Fibroblast of lung (primary cell): ENCODE measurements around the gene TRMT61A. TPM values are rescaled to one million over a fixed set of nuclear protein-coding genes. Genes with fewer than 3 reads are reported as not detected.

Experiments
- DNase-seq, 2 donors: peaks; one replicate each; pipeline versions ENCODE4 v3.0.0 to v3.0.0-alpha.2; 2010; ENCODE audit warnings: low read depth in 2 of 2
- H2AFZ ChIP-seq: 2 replicates; pipeline ENCODE4 v1.5.1; 2012; ENCODE audit warnings: low read length, control low read depth, inconsistent platforms
- H3K27ac ChIP-seq: 2 replicates; pipeline ENCODE4 v1.5.1; 2011; ENCODE audit warnings: low read length, control low read depth; ENCODE audit not compliant: insufficient read depth
- H3K27me3 ChIP-seq: 2 replicates; pipeline ENCODE4 v1.5.1; 2011; ENCODE audit warnings: mild to moderate bottlenecking, low read length; ENCODE audit not compliant: control insufficient read depth, insufficient read depth
- H3K36me3 ChIP-seq: 2 replicates; pipeline ENCODE4 v1.5.1; 2011; ENCODE audit warnings: low read length; ENCODE audit not compliant: control insufficient read depth, insufficient read depth
- H3K4me1 ChIP-seq: 2 replicates; pipeline ENCODE4 v1.5.1; 2011; ENCODE audit warnings: low read length; ENCODE audit not compliant: control insufficient read depth, insufficient read depth; ENCODE audit errors: extremely low read depth
- H3K4me2 ChIP-seq: 2 replicates; pipeline ENCODE4 v1.5.1; 2011; ENCODE audit warnings: low read length, control low read depth; ENCODE audit not compliant: insufficient read depth; ENCODE audit errors: extremely low read depth
- H3K4me3 ChIP-seq, 4 experiments: fragments of 200-600 bp in 1 of 4; sonication (generic) in 1 of 4; replicated peaks in 1 of 4; 2 replicates each; pipeline ENCODE4 v1.5.1; 2011 to 2016; ENCODE audit warnings: low read length in 4 of 4, low read depth in 3 of 4, mild to moderate bottlenecking in 3 of 4, control low read depth in 2 of 4, inconsistent platforms in 1 of 4, mixed read lengths in 1 of 4; ENCODE audit not compliant: insufficient read depth in 1 of 4; ENCODE audit errors: control extremely low read depth in 1 of 4
- H3K79me2 ChIP-seq: 2 replicates; pipeline ENCODE4 v1.5.1; 2012; ENCODE audit warnings: mild to moderate bottlenecking, low read length, inconsistent platforms; ENCODE audit not compliant: control insufficient read depth, insufficient read depth
- H3K9ac ChIP-seq: 2 replicates; pipeline ENCODE4 v1.5.1; 2011; ENCODE audit warnings: mild to moderate bottlenecking, low read length, control low read depth; ENCODE audit not compliant: insufficient read depth
- H3K9me3 ChIP-seq: 2 replicates; pipeline ENCODE4 v1.5.1; 2012; ENCODE audit warnings: low read depth, low read length; ENCODE audit not compliant: control insufficient read depth, insufficient read depth
- H4K20me1 ChIP-seq: 2 replicates; pipeline ENCODE4 v1.5.1; 2011; ENCODE audit warnings: low read length; ENCODE audit not compliant: control insufficient read depth, insufficient read depth; ENCODE audit errors: extremely low read depth
- EZH2 ChIP-seq: IDR thresholded peaks from 2 replicates; pipeline ENCODE4 v1.5.1; 2012; ENCODE audit warnings: low read length, control low read depth, mild to moderate bottlenecking; ENCODE audit errors: missing control alignments
- polyA plus RNA-seq, 2 donors: library from polyadenylated mRNA; depleted of rRNA in 1 of 2; stranded (reverse) in 1 of 2; unstranded in 1 of 2; fragments of >200 nt; gene quantifications; 2 replicates each; pipeline ENCODE4 v1.2.1, GENCODE V29; 2011 to 2012; ENCODE audit warnings: missing spikeins in 1 of 2
- total RNA-seq: library from RNA; depleted of rRNA; stranded (reverse); fragments of >200 nt; gene quantifications from 2 replicates; pipeline ENCODE4 v1.2.1, GENCODE V29; 2014
- TF ChIP-seq, protein P1 (sequence below), 2 donors: IDR thresholded peaks in 1 of 2; conservative IDR thresholded peaks in 1 of 2; 1 replicate in 1 of 2; 2 replicates in 1 of 2; pipeline ENCODE4 v1.5.1; 2011 to 2012; ENCODE audit warnings: low read length in 2 of 2, control low read depth in 1 of 2, inconsistent platforms in 1 of 2, low read depth in 1 of 2, mild to moderate bottlenecking in 1 of 2

Gene TRMT61A
- total and polyA plus RNA-seq, 2 donors (not counting 1 experiment from before 2014, with no cell fraction given): 4.2 to 10.6 TPM

DNA sequence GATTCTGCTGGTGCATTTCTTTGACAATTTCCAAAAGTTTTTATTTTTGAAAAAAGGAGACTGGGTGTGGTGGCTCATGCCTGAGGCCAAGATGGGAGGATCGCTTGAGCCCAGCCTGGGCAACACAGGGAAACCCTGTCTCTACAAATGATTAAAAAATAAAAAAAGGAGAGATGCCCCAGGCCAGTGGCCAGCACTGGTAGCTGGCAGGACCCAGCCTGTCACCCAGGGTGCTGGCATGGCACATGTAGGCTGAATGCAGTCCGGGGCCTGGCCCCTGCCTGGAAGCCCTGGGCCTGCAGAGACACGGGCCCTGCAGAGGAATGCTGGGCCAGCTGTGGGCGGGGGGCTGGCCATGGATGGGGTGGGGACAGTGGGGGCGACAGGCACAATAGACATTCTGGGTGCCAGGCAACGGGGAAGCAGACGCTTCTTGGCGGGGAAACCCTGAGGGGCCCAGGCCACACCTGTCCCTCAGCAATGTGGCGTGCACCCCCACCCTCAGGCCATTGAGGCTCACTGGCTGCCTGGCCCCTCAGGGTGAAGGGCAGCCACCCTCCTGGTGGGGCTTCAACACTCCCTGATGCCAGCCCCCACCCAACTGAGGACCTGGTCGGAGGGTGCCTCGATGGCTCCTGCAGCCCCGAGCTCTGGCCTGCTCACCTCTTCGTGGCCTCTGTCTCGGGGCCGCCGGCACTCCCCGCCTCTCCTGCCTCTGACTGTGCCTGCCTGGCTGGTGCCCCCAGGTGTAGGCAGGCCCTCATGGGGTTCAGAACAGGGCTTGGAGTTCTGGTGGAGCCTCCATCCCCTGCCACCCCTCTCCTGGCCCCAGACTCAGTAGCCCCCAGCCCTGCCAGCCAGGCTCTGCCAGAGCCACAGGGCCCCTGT lies 12.1 kb downstream of the TRMT61A start:
- Histone ChIP-seq H3K4me1 (peaks cover 46% of the 10 kb centered on the region), H3K36me3 (no peaks in the 10 kb centered on the region), H2AFZ (no peak overlapping the region), H3K79me2 (no peaks in the 10 kb centered on the region), H3K27me3 (no peaks in the 10 kb centered on the region), H4K20me1 (no peaks in the 10 kb centered on the region), H3K27ac (peak overlapping the region; percentile 87), H3K4me3 (peak overlapping the region in 1 of 4 experiments; percentile 14), H3K9ac (peak overlapping the region; percentile 16), H3K9me3 (no peaks in the 10 kb centered on the region), H3K4me2 (peak overlapping the region; percentile 91)
- TF ChIP-seq, protein P1, sequence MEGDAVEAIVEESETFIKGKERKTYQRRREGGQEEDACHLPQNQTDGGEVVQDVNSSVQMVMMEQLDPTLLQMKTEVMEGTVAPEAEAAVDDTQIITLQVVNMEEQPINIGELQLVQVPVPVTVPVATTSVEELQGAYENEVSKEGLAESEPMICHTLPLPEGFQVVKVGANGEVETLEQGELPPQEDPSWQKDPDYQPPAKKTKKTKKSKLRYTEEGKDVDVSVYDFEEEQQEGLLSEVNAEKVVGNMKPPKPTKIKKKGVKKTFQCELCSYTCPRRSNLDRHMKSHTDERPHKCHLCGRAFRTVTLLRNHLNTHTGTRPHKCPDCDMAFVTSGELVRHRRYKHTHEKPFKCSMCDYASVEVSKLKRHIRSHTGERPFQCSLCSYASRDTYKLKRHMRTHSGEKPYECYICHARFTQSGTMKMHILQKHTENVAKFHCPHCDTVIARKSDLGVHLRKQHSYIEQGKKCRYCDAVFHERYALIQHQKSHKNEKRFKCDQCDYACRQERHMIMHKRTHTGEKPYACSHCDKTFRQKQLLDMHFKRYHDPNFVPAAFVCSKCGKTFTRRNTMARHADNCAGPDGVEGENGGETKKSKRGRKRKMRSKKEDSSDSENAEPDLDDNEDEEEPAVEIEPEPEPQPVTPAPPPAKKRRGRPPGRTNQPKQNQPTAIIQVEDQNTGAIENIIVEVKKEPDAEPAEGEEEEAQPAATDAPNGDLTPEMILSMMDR (conservative IDR thresholded peaks at IDR 0.05 in 1 of 2, IDR thresholded peaks at IDR 0.05 in 1 of 2; ENCODE audit: low read depth in 1 of 2, low read length in 2 of 2): no peak
- TF ChIP-seq EZH2: no peak
- DNase-seq: no peak

GRCh38 chr14:103541709-103542604 lies 13.0 kb downstream of the TRMT61A start:
- no peaks in the 10 kb centered on the region for H4K20me1 ChIP-seq
- H3K27me3 ChIP-seq: no peaks in the 10 kb centered on the region
- no peak for DNase-seq
- peak overlapping the region; percentile 23 for H3K9ac ChIP-seq
- peaks cover 46% of the 10 kb centered on the region for H3K4me1 ChIP-seq
- no peak overlapping the region for H3K4me3 ChIP-seq
- no peaks in the 10 kb centered on the region for H3K36me3 ChIP-seq
- H3K9me3 ChIP-seq: no peaks in the 10 kb centered on the region
- no peak overlapping the region for H3K4me2 ChIP-seq
- H2AFZ ChIP-seq: no peak overlapping the region
- TF ChIP-seq, protein P1 (conservative IDR thresholded peaks at IDR 0.05 in 1 of 2, IDR thresholded peaks at IDR 0.05 in 1 of 2; ENCODE audit: low read depth in 1 of 2, low read length in 2 of 2): no peak
- no peak for TF ChIP-seq EZH2
- peak overlapping the region; percentile 87 for H3K27ac ChIP-seq
- H3K79me2 ChIP-seq: no peaks in the 10 kb centered on the region

- no peak overlapping the region for H3K4me3 ChIP-seq
- H3K9ac ChIP-seq: no peak overlapping the region
- no peaks in the 10 kb centered on the region for H3K9me3 ChIP-seq
- DNase-seq: no peak
- H3K36me3 ChIP-seq: no peaks in the 10 kb centered on the region
- no peaks in the 10 kb centered on the region for H3K27me3 ChIP-seq
- no peak overlapping the region for H3K4me2 ChIP-seq
- H3K79me2 ChIP-seq: no peaks in the 10 kb centered on the region
- no peak overlapping the region for H2AFZ ChIP-seq
- H3K4me1 ChIP-seq: peaks cover 46% of the 10 kb centered on the region
- H3K27ac ChIP-seq: no peak overlapping the region
- TF ChIP-seq EZH2: no peak
- TF ChIP-seq, protein P1 (conservative IDR thresholded peaks at IDR 0.05 in 1 of 2, IDR thresholded peaks at IDR 0.05 in 1 of 2; ENCODE audit: low read depth in 1 of 2, low read length in 2 of 2): no peak
- H4K20me1 ChIP-seq: no peaks in the 10 kb centered on the region
These were observed 13.7 kb downstream of the TRMT61A start for GRCh38 chr14:103542605-103543088.
